GM10248 (cell line): ENCODE data around the gene MYH15.
"Not testable (repeated sequence)": the region's sequence is repeated elsewhere in the genome, so short reads cannot be mapped to it uniquely, and the experiment has no call there.

Source experiments
- CTCF ChIA-PET: fragments of 300-600 bp; sonication (Branson Sonifier 250); formaldehyde crosslinking; extraction: SDS; loops from one replicate; lab custom pipeline; 2021; ENCODE audit warnings: antibody characterized with exemption; lab: Yijun Ruan, JAX
- POLR2A ChIA-PET: fragments of 350-650 bp; sonication (Branson Sonifier 250); formaldehyde crosslinking; extraction: SDS; loops from one replicate; lab custom pipeline; 2020; ENCODE audit warnings: antibody characterized with exemption; lab: Yijun Ruan, JAX
- DNase-seq: peaks from one replicate; pipeline ENCODE4 v3.0.0; 2012; ENCODE audit errors: extremely low spot score
- TF ChIP-seq, protein P1 (sequence below): IDR thresholded peaks from 2 replicates; pipeline ENCODE4 v1.5.1; 2012; ENCODE audit warnings: mild to moderate bottlenecking, low read depth; ENCODE audit errors: extremely low read depth, missing control alignments, control extremely low read depth

Gene MYH15

DNA sequence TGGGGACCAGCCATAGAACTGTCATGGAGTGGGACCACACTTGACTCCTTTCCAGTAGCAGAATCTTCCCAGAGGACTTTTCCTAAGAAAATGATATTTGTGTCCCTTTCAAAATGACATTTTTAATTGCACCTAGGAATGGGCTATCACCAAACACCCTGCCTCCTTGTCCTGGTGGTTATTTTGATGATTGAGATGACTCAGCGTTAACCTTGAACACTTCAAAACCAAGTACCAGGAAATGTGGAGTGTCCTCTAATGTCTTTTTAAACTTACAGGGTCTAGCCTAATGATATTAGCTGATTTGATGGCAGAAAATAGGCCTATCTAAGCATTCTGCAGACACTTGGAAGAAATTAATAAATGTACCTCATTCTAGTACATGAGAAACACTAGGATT lies 123.3 kb downstream of the MYH15 start:
- TF ChIP-seq, protein P1, sequence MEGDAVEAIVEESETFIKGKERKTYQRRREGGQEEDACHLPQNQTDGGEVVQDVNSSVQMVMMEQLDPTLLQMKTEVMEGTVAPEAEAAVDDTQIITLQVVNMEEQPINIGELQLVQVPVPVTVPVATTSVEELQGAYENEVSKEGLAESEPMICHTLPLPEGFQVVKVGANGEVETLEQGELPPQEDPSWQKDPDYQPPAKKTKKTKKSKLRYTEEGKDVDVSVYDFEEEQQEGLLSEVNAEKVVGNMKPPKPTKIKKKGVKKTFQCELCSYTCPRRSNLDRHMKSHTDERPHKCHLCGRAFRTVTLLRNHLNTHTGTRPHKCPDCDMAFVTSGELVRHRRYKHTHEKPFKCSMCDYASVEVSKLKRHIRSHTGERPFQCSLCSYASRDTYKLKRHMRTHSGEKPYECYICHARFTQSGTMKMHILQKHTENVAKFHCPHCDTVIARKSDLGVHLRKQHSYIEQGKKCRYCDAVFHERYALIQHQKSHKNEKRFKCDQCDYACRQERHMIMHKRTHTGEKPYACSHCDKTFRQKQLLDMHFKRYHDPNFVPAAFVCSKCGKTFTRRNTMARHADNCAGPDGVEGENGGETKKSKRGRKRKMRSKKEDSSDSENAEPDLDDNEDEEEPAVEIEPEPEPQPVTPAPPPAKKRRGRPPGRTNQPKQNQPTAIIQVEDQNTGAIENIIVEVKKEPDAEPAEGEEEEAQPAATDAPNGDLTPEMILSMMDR, result no peak
- ChIA-PET POLR2A (no interaction called here), CTCF (no interaction called here)
- no peak for DNase-seq

DNA sequence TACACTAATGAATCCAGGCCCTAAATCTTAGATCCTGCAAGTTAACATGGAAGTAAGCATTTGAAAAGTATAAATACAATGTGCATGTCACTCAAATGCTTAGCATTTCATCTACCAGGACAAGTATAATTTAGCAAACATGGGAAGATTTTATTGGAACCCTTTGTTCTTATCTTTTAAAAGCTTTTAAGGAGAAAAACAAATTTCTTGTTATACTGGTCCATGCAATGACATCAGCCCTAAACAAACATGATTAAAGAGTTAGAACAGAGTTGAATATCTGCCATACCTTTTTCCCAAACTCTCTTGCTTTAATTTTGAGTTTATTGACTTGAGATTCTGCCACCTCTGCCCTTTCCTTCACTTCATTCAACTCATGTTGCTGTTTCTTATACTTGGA lies 127.1 kb downstream of the MYH15 start:
- CTCF ChIA-PET, result no interaction called here
- POLR2A ChIA-PET, result no interaction called here
- TF ChIP-seq, protein P1, result no peak
- DNase-seq, result no peak

DNA sequence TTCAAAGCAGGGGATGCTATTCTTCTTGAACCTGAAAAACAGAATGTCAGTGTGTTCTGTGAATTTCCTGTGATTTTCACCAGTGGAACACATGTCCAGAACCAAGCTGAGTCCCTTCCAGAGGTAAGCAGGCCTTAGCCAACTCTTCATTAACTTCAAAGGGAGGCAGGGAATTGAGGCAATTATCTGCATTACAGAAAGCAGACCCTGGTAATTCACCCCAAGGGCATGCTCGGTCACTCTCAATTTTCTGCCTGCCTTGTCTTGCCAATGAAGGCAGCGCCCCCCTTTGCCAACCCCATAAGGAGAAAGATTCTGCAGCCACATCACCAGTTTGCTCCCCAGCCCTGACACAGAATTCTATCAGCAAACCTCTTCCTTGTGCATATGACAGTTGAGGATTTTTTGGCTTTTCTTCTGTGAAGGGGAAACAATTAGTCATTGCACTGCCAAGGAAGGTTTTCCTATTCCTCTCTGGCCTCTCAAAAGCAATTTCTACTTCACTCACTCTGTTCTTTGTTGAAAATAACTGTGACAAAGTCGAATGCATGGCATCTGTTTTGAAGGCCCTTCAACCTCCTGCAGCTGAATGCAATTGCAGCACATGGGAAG lies 128.8 kb downstream of the MYH15 start:
- ChIA-PET CTCF (interaction anchor here (1.0 to 1.6 kb wide), 5 partner anchors 10 to 29 kb away, joined by 3 to 6 read pairs (median 3); no protein-coding TSS in a partner anchor), POLR2A (no interaction called here)
- DNase-seq, result no peak
- TF ChIP-seq, protein P1, result no peak

DNA sequence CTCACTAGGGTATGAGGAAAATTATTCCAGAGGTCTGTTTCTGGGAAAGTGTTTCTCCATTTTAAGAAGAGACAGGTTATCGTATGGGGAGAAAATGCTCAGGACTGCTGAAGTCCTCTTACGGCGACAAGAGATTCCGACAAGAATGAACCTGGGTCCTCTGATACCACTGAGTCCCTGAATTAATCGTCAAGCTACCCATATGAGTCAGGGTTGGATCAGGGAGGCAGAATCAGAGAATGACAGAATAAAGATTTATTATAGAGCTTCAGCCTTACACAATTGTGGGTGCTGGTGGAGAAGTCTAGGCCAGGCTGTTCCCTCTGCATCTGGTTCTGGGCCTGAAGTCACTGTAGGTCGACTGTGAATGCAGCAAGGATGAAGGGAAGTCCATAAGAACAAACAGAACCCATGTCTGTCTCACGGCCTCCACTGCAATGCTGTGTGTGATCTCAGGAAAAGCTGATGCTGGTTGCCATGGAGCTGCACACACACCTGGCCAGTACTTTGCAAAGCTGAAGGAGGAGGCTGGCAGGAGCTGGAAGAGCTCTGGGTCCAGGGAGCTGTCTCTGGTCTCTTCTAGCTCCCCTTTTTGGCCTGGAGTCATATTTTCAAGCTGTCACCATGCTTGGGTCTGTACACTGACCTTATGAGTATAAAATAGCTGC lies 130.1 kb downstream of the MYH15 start:
- TF ChIP-seq, protein P1, result no peak
- DNase-seq, result no peak
- POLR2A ChIA-PET, result no interaction called here
- CTCF ChIA-PET, result interaction anchor here (0.9 to 1.6 kb wide), 5 partner anchors 9 to 25 kb away, joined by 3 to 6 read pairs (median 3); no protein-coding TSS in a partner anchor

DNA sequence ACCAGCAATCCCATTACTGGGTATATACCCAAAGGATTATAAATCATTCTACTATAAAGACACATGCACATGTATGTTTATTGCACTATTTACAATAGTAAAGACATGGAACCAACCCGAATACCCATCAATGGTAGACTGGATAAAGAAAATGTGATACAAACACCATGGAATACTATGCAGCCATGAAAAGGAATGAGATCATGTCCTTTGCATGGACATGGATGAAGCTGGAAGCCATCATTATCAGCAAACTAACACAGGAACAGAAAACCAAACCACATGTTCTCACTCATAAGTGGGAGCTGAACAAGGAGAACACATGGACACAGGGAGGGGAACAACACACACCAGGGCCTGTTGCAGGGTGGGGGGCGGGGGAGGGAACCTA lies 131.4 kb downstream of the MYH15 start:
- CTCF ChIA-PET, POLR2A ChIA-PET, DNase-seq: not testable (repeated sequence)

DNA sequence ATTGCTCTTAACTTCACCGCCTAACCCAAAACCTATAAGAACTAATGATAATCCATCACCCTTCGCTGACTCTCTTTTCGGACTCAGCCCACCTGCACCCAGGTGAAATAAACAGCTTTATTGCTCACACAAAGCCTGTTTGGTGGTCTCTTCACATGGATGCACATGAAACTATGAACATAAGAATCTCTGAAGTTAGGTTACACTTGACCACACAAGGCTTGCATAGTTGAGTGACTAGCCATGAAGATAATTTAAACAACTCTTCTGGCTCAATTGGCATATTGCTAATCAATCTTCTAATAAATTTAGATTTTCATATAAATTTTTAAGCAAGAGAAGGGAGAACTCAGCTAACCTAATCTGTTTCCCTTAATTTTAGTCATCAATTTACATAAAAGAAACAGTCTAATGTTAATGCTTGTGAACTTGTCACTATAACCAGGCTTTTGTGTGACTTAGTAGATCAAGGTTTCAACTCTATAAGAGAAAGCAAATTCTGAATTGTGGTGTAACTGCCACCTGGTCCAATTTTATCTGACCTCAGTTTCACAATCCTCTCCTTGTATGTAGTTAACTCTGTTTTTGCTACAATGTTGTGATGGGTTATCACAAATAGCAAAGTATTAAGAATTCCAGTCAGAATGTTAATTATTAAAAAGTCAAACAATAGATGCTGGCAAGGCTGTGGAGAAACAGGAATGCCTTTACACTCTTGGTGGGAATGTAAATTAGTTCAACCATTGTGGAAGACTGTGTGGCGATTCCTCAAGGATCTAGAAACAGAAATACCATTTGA lies 132.0 kb downstream of the MYH15 start:
- ChIA-PET POLR2A (no interaction called here), CTCF (no interaction called here)
- no peak for DNase-seq
- TF ChIP-seq, protein P1, result no peak

DNA sequence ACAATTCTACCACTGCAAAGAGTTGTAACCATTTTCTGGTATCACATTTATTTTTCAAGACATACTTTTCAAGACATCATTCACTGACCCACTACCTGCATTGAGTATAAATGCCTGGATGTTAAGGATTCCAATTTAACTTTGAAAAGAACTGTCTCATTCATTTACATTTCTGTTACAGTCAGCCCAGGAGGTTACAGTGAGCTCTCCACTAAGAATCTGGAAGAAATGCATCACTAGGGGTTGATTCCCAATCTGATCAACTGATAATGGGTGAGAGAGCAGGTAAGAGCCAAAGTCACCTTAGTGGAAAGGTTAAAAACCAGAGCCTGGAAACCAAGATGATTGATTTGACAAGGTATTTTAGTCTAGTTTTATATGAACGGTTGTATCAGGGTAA lies 133.0 kb downstream of the MYH15 start:
- TF ChIP-seq, protein P1, result no peak
- ChIA-PET CTCF (no interaction called here), POLR2A (no interaction called here)
- DNase-seq, result no peak
